RKO (cell line): ENCODE data around the gene DCP2.
A peak's percentile ranks its signal among the peaks of the same experiment; 100 is the strongest.

Source experiments
- DNase-seq: peaks from one replicate; pipeline ENCODE4 v3.0.0-alpha.2; 2016; ENCODE audit warnings: low spot score

The DCP2 gene

DNA sequence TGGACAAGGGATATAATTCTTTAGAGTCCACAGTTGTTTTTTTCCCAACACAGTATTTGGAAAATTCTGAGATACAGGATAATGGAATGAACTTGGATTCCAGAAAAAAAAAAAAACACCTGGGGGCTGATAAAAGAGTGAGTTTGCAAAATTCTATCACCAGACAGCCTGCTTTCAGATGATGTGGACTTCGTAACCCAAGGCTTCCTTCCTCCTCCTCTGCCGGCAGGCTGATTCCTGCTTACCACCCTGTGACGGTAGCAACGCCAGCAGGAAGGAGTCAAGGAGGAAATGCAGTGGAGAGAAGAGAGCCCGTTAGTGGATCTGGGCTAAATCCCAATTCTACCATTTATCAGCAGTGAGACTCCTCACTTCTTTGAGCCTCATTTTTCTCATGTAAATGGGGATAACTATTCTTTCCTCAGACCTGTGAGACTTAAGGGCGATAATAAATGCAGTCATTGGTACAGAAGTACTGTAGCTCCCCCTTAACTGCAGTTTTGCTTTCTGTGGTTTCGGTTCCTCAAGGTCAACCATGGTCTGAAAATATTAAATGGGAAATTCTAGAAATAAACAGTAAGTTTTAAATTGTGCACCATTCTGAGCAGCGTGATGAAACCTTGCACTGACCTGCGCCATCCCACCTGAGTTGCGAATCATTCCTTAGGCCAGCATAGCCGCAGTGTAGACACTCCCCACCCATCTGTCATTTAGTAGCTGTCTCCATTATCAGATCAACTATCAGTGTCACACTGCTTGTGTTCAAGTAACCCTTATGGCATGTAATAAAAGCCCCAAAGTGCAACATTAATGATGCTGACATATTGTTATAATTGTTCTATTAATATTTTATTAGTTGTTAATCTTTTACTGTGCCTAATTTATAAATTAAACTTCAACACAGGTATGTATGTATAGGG lies 71.4 kb downstream of the DCP2 start:
- no peak for DNase-seq

- DNase-seq = no peak
Measured at GRCh38 chr5:113048931-113049330, 72.3 kb downstream of the DCP2 start.

GRCh38 chr5:113050721-113051382 lies 74.3 kb downstream of the DCP2 start:
- DNase-seq = peak; percentile 44

DNA sequence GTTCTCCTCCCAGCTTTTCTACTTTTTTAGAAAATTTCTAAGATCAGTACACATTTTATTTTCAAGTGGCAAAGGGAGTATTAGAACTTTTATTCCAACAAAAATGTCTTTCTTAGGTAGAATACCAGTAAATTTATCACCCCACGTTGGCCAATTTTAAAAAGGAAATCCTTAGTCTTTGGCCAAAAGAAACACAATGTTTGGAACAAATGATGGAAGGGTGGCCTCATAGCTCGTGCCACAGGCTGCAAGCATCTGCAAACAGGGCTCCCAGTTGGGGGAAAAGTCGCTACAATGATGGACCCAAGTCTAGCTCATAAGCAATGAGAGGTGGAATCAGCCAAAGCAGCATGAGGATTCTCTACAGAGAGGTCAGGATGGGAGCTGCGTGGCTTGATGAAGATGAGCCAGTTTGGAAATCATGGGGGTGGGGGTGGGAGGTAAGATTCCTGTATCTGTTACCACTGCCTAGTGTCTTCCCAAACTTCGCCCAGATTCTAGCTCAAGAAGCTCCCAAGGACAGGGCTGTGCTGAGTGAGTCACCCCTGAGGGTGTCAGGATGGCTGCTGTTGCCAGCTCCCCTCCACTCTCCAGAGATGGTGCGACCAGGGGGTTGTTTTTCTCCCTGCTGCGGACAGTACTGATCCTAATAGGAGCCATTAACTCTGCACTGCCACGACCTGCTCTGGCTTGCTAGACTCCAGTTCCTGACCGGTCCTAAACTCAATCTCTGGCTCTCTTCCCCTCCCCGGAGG lies 75.6 kb downstream of the DCP2 start:
- no peak for DNase-seq

DNA sequence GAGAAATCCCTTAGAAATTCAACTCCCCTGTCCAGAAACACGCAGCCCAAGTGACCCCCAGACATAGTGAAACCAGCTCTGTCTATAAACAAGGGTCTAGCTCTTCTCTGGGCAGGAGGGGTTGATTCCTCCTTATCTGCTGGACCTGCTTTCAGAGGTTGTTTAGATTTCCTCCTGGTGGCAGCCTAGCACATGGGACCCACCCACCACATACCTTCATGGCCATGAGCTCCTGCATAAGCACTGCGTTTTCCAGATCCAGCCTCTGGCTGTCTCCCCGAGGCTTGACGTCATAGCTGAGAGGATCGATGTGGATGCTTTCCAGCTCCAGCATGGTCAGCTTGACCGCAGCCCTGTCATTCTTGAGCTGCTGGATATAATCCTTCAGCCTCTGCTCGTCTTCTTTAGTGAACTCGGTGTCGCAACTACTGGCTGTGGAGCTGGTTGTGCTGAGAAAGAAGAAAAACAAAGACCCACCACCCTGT lies 77.0 kb downstream of the DCP2 start:
- no peak for DNase-seq

DNA sequence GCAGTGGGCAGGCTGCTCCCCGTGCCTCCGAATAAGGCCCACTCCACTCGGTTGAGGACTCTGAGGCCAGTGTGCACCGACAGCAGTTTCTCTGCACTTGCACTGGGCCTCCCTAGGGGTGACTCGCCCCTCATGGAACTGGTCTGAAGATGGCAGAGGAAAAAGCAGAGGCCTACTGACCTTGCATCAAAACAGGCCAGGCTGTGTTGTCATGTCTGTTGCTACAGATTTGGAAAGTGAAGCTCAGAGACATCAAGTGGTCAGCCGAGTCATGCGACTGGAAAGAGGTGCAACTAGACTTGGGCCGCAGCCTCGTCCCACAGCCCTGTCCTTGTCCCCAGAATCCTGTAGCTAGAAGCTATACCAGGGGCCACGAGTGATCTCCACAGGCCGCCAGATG lies 78.3 kb downstream of the DCP2 start:
- no peak for DNase-seq

GRCh38 chr5:113056988-113057387 lies 80.4 kb downstream of the DCP2 start:
- no peak for DNase-seq

GRCh38 chr5:113057557-113057984 lies 81.0 kb downstream of the DCP2 start:
- DNase-seq = no peak

DNA sequence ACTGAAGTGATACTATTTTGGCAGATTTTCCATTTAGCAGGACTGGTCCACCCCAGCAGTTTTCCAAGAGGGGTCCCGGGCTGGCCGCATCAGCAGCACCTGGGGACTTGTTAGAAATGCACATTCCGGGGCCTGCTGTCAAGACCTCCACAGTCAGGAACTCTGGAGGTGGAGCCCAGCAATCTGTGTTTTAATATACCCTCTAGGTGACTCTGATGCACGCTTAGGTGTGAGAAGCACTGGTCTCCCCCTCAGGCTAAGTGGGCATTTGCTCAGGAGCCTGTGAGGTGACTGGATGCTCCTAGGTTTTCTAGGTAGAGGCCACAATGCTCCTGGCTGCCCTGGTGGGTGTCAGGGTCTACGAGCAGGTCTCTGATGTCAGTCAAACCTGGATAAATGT lies 81.7 kb downstream of the DCP2 start:
- DNase-seq = no peak

DNA sequence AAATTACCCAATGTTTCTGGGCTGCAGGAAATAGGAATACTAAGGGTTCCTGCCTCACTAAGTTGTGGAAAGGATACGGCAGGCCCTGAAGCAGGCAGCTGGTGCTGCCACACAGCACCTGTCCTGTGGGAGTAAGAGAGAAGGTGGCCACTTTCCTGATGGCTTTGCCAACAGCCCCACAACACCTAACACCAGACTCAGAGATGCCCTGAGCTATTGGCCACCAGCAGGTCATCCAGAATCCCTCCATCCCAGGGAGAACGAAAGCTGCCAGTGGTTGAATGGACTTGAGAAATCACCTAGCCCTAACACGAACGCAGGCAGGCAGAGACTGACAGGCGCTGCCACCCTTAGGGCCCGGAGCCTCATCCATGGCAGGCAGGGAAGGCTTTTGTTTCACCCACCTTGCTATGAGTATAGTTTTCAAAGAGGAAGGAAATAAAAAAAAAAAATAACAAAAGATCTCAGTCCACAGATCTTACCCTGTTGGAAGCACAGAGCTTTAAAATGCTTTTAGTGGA lies 82.2 kb downstream of the DCP2 start:
- DNase-seq = no peak

GRCh38 chr5:113059232-113060040 lies 82.8 kb downstream of the DCP2 start:
- no peak for DNase-seq

GRCh38 chr5:113060408-113061025 lies 83.9 kb downstream of the DCP2 start:
- no peak for DNase-seq

DNA sequence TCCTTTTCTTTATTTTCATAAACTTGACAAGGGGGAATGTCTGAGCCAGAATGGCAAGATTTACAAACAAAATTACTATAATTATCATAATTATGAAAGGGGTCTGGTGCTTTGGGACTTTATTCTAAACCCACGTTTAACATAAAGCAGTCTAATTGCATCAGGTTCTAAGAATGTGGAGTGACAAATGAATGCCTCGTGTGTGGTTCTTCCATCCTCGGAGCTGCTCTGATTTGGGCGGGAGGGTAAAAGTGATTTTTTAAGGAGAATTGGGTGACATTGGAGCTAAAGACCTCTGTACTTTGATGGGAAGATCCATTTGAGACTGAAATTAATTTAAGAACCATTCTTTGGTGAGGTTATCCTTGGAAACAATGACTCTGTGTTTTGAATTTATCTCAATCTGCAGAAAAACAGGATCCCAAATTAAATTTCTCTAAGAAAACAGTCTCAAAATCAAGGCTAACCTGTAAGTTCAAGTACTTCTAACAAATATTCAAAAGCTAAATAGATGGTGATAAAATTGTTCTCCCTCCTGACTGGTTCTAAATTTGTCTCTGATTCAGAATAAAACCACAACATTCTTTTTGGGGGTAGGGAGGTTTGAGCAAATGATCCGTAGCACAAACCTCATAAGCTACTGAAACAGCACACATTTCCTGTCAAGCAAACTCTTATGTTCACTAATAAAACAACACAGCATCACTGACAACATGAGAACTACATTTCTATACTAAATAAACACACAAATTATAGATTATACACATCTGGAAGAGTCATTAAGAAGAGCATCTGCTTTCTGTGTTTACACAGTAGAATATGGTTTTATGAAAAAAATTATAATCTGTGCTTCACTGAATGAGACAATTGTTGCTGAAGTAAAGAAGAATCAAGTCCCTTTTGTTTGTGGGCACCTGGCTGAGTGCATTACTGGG lies 85.5 kb downstream of the DCP2 start:
- DNase-seq = no peak

DNA sequence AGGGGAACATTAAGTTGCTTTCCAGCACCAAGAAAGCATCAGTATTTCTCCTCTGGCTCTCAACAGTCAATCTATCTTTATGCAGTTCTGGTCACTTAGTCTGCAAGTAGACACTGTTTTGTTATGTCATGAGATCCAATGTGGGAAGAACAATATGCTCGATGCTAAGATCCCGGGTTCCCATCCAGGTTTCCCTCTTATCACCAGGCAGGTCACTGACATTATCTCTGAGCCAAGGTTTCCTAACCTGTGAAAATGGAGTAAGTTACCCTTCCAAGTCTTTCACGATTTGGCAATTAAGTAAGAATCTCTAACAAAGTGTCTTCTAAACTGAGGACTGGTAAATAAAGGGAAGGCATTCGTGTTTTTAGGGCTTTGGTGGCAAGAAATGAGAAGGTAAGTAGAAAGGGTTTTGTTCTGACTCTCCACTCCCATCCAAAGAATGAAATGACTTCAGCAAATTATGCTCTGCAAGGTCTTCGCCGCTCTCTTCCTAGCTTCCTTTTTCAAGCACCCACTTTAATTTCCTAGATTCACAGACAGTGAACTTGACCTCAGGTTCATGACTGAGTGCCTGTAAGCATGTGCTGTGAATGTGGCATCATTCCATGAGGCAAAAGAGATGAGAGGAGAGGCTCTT lies 86.4 kb downstream of the DCP2 start:
- no peak for DNase-seq

DNA sequence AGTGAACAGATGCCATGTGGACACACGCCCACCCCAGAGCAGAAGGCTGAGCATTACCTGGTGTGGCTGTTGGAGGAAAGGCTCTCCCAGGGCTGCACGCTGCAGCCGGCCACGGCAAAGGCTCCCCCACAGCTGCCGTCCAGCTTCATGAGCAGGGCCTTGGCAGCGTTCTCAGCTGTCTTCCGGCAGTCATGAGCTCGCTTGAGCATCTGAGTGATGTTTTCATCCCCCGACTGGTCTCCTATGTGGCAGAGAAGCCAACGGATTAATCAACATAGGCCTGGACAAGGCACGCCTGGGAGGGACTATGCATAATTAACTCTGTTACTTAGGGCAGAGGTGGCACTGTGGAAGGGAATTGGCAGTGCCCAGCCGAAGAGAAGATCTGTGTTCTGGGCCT lies 87.3 kb downstream of the DCP2 start:
- no peak for DNase-seq

GRCh38 chr5:113064806-113065205 lies 88.2 kb downstream of the DCP2 start:
- no peak for DNase-seq

- no peak for DNase-seq
Measured at GRCh38 chr5:113065626-113066025, 89.0 kb downstream of the DCP2 start.

DNA sequence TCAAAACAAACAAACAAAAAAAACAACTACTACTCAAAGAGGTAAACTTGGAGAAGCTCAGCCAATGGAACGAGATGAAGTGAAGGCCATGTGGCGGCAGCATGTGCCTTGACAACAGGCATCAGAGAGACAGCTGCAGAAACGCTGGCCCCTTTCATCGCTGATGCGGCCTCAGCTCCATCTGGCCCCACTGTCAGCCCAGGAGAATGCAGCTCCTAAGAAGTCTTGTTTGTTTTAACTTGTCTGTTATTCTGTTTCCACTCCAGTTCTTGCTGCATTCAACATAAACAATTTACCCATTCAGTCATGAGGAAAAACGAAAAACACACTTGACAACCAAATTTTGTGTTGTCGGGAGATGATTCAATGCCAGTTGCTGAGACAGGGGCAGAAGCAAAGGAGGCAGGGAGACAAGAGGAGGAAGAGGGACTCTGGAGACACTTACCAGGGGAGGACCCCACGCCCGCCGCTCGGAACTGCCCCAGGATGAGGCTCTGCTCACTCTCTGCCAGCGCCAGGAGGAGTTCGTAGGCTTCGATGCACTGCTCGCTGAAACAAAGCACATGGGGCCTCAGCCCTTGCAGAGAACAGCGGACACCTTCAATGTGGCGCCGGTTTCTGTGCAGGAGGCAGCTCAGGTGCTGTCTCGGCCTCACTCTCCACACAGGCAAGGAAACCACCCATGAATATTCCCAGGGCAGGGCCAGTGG lies 91.2 kb downstream of the DCP2 start:
- no peak for DNase-seq

DNA sequence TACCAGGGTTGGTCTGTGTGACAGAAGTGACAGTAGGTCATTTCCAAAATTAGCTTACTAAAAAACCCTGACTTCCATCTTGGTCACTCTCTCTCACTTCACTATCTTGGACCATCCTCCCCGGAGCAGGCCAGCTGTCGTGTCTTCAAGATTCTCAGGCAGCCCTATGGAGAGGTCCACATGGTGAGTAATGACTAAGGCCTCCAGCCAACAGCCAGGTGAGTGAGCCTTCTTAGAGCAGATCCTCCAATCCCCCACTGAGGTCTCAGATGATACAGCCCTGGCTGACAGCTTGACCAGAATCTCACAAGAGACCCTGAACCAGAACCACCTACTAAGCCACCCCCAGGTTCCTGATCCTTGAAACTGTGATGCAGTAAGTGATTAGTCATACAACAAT lies 92.0 kb downstream of the DCP2 start:
- no peak for DNase-seq
